Natural killer cell (primary cell): ENCODE results near the gene ABCB9. TPM values are rescaled to one million over a fixed set of nuclear protein-coding genes. Genes with fewer than 3 reads are reported as not detected.

Source experiments
- ATAC-seq, 3 donors: fragments of 150-1000 bp in 2 of 3; fragments of 200-7000 bp in 1 of 3; cut with Tn5 transposase; 1 replicate in 1 of 3; 2 replicates in 2 of 3; pipeline ENCODE4 v1.10.0; 2021; ENCODE audit warnings: mild to moderate bottlenecking in 2 of 3, moderate library complexity in 2 of 3
- DNase-seq, 2 donors: peaks; one replicate each; pipeline versions ENCODE4 v3.0.0 to v3.0.0-alpha.2; 2013 to 2021; ENCODE audit warnings: mixed read lengths in 1 of 2
- H3K27ac ChIP-seq: one replicate; pipeline ENCODE4 v1.5.1; 2013; ENCODE audit warnings: mild to moderate bottlenecking, low read length
- H3K27me3 ChIP-seq: one replicate; pipeline ENCODE4 v1.6.1; 2013; ENCODE audit warnings: low read length; ENCODE audit not compliant: control insufficient read depth, insufficient read depth
- H3K36me3 ChIP-seq: one replicate; pipeline ENCODE4 v1.6.1; 2013; ENCODE audit warnings: low read length; ENCODE audit not compliant: control insufficient read depth, insufficient read depth
- H3K4me1 ChIP-seq: one replicate; pipeline ENCODE4 v1.6.1; 2013; ENCODE audit warnings: low read length; ENCODE audit not compliant: control insufficient read depth, insufficient read depth
- H3K4me3 ChIP-seq: one replicate; pipeline ENCODE4 v1.5.1; 2013; ENCODE audit warnings: low read length
- H3K9me3 ChIP-seq: one replicate; pipeline ENCODE4 v1.6.1; 2013; ENCODE audit warnings: low read length; ENCODE audit not compliant: control insufficient read depth, insufficient read depth
- H3K27ac Mint-ChIP-seq, 2 donors: one replicate each; pipeline ENCODE4 v1.8.0; 2022; ENCODE audit warnings: mild to moderate bottlenecking in 2 of 2, mixed read lengths in 2 of 2, moderate library complexity in 1 of 2
- H3K27me3 Mint-ChIP-seq, 2 donors: one replicate each; pipeline ENCODE4 v1.8.0; 2022; ENCODE audit warnings: low read depth in 2 of 2, mixed read lengths in 2 of 2
- H3K36me3 Mint-ChIP-seq: one replicate; pipeline ENCODE4 v1.8.0; 2022; ENCODE audit warnings: mixed read lengths
- H3K4me1 Mint-ChIP-seq, 2 donors: one replicate each; pipeline ENCODE4 v1.8.0; 2022; ENCODE audit warnings: mixed read lengths in 2 of 2
- H3K4me3 Mint-ChIP-seq: one replicate; pipeline ENCODE4 v1.8.0; 2022; ENCODE audit warnings: mild to moderate bottlenecking, moderate library complexity, mixed read lengths
- H3K9me3 Mint-ChIP-seq, 2 donors: one replicate each; pipeline ENCODE4 v1.8.0; 2022; ENCODE audit warnings: mixed read lengths in 2 of 2
- WGBS: methylation state at CpG from one replicate; pipeline ENCODE4 v1.1.7; 2013; ENCODE audit warnings: missing lambda C conversion rate; ENCODE audit not compliant: insufficient coverage; 5-methylcytosine and 5-hydroxymethylcytosine counted together
- intact Hi-C: fragments of 100-400 bp; cut with micrococcal nuclease; formaldehyde crosslinking; loops from one replicate; pipeline ENCODE4 v1.14.2; 2022
- total RNA-seq, 4 donors: library from RNA; stranded (reverse); fragments of 120-200 nt in 1 of 4; gene quantifications; one replicate each; pipeline versions ENCODE4 v1.2.3 to v1.2.4, GENCODE V29; 2013 to 2022
- TF ChIP-seq, protein P1 (sequence below): fragments of 200-600 bp; IDR thresholded peaks from one replicate; pipeline ENCODE4 v1.8.0; 2022; ENCODE audit warnings: antibody characterized with exemption

ABCB9 gene
- total RNA-seq, 3 donors from 2014 or later (not counting 1 experiment from before 2014, with no cell fraction given), result 2.4 to 4.0 (median 3.3) TPM

DNA sequence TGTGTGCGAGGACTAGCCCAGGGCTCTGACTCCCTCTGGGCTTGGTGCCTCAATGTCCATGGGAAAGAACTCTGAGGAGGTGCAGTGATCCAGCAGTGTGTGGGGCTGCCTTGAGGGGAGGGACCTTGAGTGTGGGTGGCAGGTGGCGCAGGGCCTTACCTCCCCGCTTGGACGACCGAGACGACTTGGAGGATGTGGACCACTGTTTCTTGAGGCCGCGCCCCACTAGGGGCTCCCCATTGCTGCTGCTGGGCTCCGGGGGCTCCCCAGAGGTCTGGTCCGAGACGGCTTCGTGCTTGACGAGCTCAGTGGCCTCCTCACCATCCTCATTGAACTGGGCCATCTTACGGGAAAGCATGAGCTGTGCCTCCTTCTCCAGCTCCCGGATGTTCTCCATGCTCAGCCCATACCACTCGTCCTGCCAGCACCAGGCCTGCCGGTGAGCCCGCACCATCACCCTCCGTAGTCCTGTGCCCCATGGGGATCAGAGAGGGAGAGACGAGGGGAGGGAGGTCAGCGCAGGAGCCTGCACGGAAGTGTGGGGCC is 38.9 kb upstream of the ABCB9 start:
- Histone ChIP-seq H3K27ac (no peak overlapping the region), H3K4me1 (no peaks in the 10 kb centered on the region), H3K9me3 (no peaks in the 10 kb centered on the region), H3K4me3 (no peak overlapping the region), H3K27me3 (no peaks in the 10 kb centered on the region), H3K36me3 (peaks cover 40% of the 10 kb centered on the region)
- H3K36me3 Mint-ChIP-seq, result no peaks in the 10 kb centered on the region
- intact Hi-C loops, result no loop called here
- 96% methylated on average over 22 of the region's 22 CpGs for WGBS
- H3K4me3 Mint-ChIP-seq, result no peak overlapping the region
- no peaks in the 10 kb centered on the region for H3K27me3 Mint-ChIP-seq
- H3K4me1 Mint-ChIP-seq, result peaks cover 0 to 5% of the 10 kb centered on the region in 2 donors
- H3K27ac Mint-ChIP-seq, result no peak overlapping the region
- ATAC-seq (no peak), DNase-seq (no peak)
- H3K9me3 Mint-ChIP-seq, result no peaks in the 10 kb centered on the region
- TF ChIP-seq, protein P1, sequence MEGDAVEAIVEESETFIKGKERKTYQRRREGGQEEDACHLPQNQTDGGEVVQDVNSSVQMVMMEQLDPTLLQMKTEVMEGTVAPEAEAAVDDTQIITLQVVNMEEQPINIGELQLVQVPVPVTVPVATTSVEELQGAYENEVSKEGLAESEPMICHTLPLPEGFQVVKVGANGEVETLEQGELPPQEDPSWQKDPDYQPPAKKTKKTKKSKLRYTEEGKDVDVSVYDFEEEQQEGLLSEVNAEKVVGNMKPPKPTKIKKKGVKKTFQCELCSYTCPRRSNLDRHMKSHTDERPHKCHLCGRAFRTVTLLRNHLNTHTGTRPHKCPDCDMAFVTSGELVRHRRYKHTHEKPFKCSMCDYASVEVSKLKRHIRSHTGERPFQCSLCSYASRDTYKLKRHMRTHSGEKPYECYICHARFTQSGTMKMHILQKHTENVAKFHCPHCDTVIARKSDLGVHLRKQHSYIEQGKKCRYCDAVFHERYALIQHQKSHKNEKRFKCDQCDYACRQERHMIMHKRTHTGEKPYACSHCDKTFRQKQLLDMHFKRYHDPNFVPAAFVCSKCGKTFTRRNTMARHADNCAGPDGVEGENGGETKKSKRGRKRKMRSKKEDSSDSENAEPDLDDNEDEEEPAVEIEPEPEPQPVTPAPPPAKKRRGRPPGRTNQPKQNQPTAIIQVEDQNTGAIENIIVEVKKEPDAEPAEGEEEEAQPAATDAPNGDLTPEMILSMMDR, result no peak

DNA sequence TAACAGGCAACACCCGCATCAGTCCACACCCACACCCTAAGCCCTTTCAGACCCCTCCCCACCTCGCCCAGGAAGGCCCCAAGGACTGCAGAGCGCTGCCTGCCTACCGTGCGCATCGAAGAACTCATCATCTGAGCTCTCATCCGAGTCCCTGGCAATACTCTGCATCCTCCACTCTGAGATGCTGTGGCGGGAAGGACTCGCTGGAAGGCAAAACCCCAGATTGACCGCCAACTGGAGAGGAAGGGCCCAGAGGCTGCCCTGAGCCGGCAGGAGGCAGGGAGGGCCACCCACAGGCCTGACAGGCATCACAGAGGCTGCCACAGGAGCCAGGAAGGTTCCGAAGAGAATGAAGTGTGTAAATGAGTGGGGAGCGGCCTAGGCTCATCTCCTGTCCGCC is 38.0 kb upstream of the ABCB9 start:
- Histone ChIP-seq H3K4me1 (no peaks in the 10 kb centered on the region), H3K27ac (no peak overlapping the region), H3K9me3 (no peaks in the 10 kb centered on the region), H3K4me3 (no peak overlapping the region), H3K36me3 (peaks cover 39% of the 10 kb centered on the region), H3K27me3 (no peaks in the 10 kb centered on the region)
- no peak for ATAC-seq
- peaks cover 0 to 5% of the 10 kb centered on the region in 2 donors for H3K4me1 Mint-ChIP-seq
- 92% methylated on average over 14 of the region's 14 CpGs for WGBS
- no peaks in the 10 kb centered on the region for H3K36me3 Mint-ChIP-seq
- TF ChIP-seq, protein P1, result no peak
- H3K27me3 Mint-ChIP-seq, result no peaks in the 10 kb centered on the region
- no peak for DNase-seq
- no peak overlapping the region for H3K27ac Mint-ChIP-seq
- no peak overlapping the region for H3K4me3 Mint-ChIP-seq
- intact Hi-C loops, result no loop called here
- no peaks in the 10 kb centered on the region for H3K9me3 Mint-ChIP-seq

DNA sequence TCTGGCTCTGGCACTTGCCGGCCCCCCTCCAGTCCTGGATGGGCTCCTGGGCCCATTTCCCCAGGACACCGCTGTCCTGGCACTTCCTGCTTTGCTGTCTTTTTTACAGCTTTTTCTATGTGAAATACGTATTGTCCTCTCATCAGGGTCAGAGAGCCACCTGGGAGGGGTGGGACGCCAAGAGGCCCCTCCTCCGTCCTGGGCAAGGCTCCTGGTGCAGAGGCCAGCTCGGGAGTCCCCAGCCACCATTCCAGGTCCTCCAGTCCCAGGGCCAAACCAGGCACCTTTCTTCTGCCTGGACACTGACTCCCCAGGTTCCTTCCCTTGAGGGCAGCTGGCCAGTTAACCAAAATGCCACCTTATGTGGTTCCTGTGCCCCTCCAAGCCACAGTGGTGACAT is 37.0 kb upstream of the ABCB9 start:
- Mint-ChIP-seq H3K36me3 (no peaks in the 10 kb centered on the region), H3K27me3 (no peaks in the 10 kb centered on the region), H3K4me3 (no peak overlapping the region), H3K27ac (no peak overlapping the region), H3K9me3 (no peaks in the 10 kb centered on the region), H3K4me1 (peaks cover 0 to 5% of the 10 kb centered on the region in 2 donors)
- 93% methylated on average over 6 of the region's 6 CpGs for WGBS
- H3K36me3 ChIP-seq, result peaks cover 35% of the 10 kb centered on the region
- intact Hi-C loops, result no loop called here
- ATAC-seq (no peak), DNase-seq (no peak)
- TF ChIP-seq, protein P1, result no peak
- no peak overlapping the region for H3K27ac ChIP-seq
- no peak overlapping the region for H3K4me3 ChIP-seq
- H3K4me1 ChIP-seq, result no peaks in the 10 kb centered on the region
- H3K27me3 ChIP-seq, result no peaks in the 10 kb centered on the region
- H3K9me3 ChIP-seq, result no peaks in the 10 kb centered on the region

DNA sequence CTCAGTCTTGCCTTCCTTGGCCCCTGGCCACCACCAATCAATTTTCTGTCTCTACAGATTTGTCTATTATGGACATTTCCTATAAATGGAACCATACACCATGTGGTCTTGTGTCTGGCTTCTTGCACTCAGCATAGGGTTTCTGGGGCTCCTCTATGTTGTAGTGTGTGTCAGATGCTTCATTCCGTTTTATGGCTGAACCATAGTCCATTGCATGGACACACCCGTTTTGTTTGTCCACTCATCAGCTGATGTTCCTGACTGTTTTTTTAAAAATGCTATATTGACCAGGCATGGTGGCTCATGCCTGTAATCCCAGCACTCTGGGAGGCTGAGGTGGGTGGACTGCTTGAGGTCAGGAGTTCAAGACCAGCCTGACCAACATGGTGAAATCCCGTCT is 35.2 kb upstream of the ABCB9 start:
- H3K27me3 Mint-ChIP-seq, result no peaks in the 10 kb centered on the region
- ATAC-seq (no peak), DNase-seq (no peak)
- H3K4me3 ChIP-seq, result no peak overlapping the region
- no peaks in the 10 kb centered on the region for H3K36me3 Mint-ChIP-seq
- intact Hi-C loops, result no loop called here
- peaks cover 39% of the 10 kb centered on the region for H3K36me3 ChIP-seq
- no peaks in the 10 kb centered on the region for H3K9me3 Mint-ChIP-seq
- no peaks in the 10 kb centered on the region for H3K9me3 ChIP-seq
- no peak overlapping the region for H3K4me3 Mint-ChIP-seq
- H3K27ac Mint-ChIP-seq, result no peak overlapping the region
- TF ChIP-seq, protein P1, result no peak
- no peak overlapping the region for H3K27ac ChIP-seq
- no peaks in the 10 kb centered on the region for H3K27me3 ChIP-seq
- peaks cover 0 to 5% of the 10 kb centered on the region in 2 donors for H3K4me1 Mint-ChIP-seq
- no peaks in the 10 kb centered on the region for H3K4me1 ChIP-seq
- WGBS, result 85% methylated on average over 3 of the region's 3 CpGs
